HEK293 (cell line): ENCODE results near the gene TATDN2.

Experiments
- CTCF ChIA-PET: fragments of 350-600 bp; formaldehyde crosslinking; extraction: SDS; loops from one replicate; lab custom pipeline; 2021; ENCODE audit warnings: antibody characterized with exemption; lab: Yijun Ruan, JAX
- POLR2A ChIA-PET: fragments of 300-600 bp; formaldehyde crosslinking; extraction: SDS; loops from one replicate; lab custom pipeline; 2020; ENCODE audit warnings: antibody characterized with exemption, inconsistent platforms; lab: Yijun Ruan, JAX
- H3K27ac ChIP-seq: fragments of 200-500 bp; sonication (Bioruptor generic); 2 replicates; pipeline ENCODE4 v1.5.1; 2014; ENCODE audit warnings: low read depth, low read length, control low read depth, inconsistent platforms; ENCODE audit errors: extremely low read depth
- H3K36me3 ChIP-seq, 2 experiments: fragments of 200-500 bp in 1 of 2; sonication (Bioruptor generic) in 1 of 2; 1 replicate in 1 of 2; 2 replicates in 1 of 2; pipeline ENCODE4 v1.5.1; 2014 to 2017; ENCODE audit warnings: inconsistent platforms in 2 of 2, low read length in 2 of 2; ENCODE audit not compliant: control insufficient read depth in 2 of 2, insufficient read depth in 1 of 2
- H3K4me1 ChIP-seq: fragments of 200-500 bp; sonication (Bioruptor generic); 2 replicates; pipeline ENCODE4 v1.5.1; 2014; ENCODE audit warnings: mild to moderate bottlenecking, low read length, inconsistent platforms; ENCODE audit not compliant: control insufficient read depth, insufficient read depth
- H3K4me3 ChIP-seq: 2 replicates; pipeline ENCODE4 v1.5.1; 2011; ENCODE audit warnings: low read depth, mild to moderate bottlenecking, control low read depth, low read length, moderate library complexity
- H3K9me3 ChIP-seq: fragments of 200-500 bp; sonication (Bioruptor generic); 2 replicates; pipeline ENCODE4 v1.5.1; 2014; ENCODE audit warnings: low read depth, low read length, inconsistent platforms; ENCODE audit not compliant: control insufficient read depth, insufficient read depth
- BCL11B ChIP-seq: fragments of 450-650 bp; formaldehyde crosslinking; IDR thresholded peaks from 2 replicates; pipeline ENCODE4 v1.5.1; 2016; ENCODE audit warnings: low read depth, missing biosample characterization, missing genetic modification characterization
- FEZF1 ChIP-seq: fragments of 450-650 bp; formaldehyde crosslinking; IDR thresholded peaks from 2 replicates; pipeline ENCODE4 v1.5.1; 2016; ENCODE audit warnings: missing biosample characterization, missing genetic modification characterization
- GLI2 ChIP-seq: fragments of 450-650 bp; formaldehyde crosslinking; IDR thresholded peaks from 2 replicates; pipeline ENCODE4; 2017; ENCODE audit warnings: missing biosample characterization, missing genetic modification characterization, low read depth, borderline replicate concordance
- KLF10 ChIP-seq: fragments of 450-650 bp; IDR thresholded peaks from 2 replicates; pipeline ENCODE4 v1.5.1; 2018; ENCODE audit warnings: missing biosample characterization, mild to moderate bottlenecking, missing genetic modification characterization
- MEIS1 ChIP-seq: sonication (generic); formaldehyde crosslinking; IDR thresholded peaks from 2 replicates; pipeline ENCODE4 v1.8.1; 2022; ENCODE audit warnings: missing genetic modification reagents, mild to moderate bottlenecking, borderline replicate concordance
- REPIN1 ChIP-seq: fragments of 450-650 bp; formaldehyde crosslinking; IDR thresholded peaks from 2 replicates; pipeline ENCODE4 v1.5.1; 2017; ENCODE audit warnings: missing biosample characterization, missing genetic modification characterization, low read depth
- TRIM28 ChIP-seq: IDR thresholded peaks from 2 replicates; pipeline ENCODE4 v1.6.1; 2011; ENCODE audit warnings: low read length, control low read depth, borderline replicate concordance
- ZNF138 ChIP-seq: fragments of 450-650 bp; formaldehyde crosslinking; IDR thresholded peaks from 2 replicates; pipeline ENCODE4 v1.5.1; 2016; ENCODE audit warnings: missing biosample characterization, missing genetic modification characterization, borderline replicate concordance
- ZNF157 ChIP-seq: fragments of 450-650 bp; formaldehyde crosslinking; IDR thresholded peaks from 2 replicates; pipeline ENCODE4 v1.5.1; 2016; ENCODE audit warnings: missing biosample characterization, missing genetic modification characterization
- ZNF174 ChIP-seq: fragments of 450-650 bp; formaldehyde crosslinking; IDR thresholded peaks from 2 replicates; pipeline ENCODE4 v1.5.0; 2017; ENCODE audit warnings: missing biosample characterization, mild to moderate bottlenecking, missing genetic modification characterization
- ZNF184 ChIP-seq: fragments of 450-650 bp; IDR thresholded peaks from 2 replicates; pipeline ENCODE4 v1.5.1; 2018; ENCODE audit warnings: missing biosample characterization, mild to moderate bottlenecking, missing genetic modification characterization
- ZNF214 ChIP-seq: fragments of 450-650 bp; formaldehyde crosslinking; IDR thresholded peaks from 2 replicates; pipeline ENCODE4 v1.5.1; 2017; ENCODE audit warnings: missing biosample characterization, mild to moderate bottlenecking, missing genetic modification characterization, borderline replicate concordance
- ZNF24 ChIP-seq: fragments of 450-650 bp; formaldehyde crosslinking; IDR thresholded peaks from 2 replicates; pipeline ENCODE4 v1.5.1; 2016; ENCODE audit warnings: missing biosample characterization, missing genetic modification characterization
- ZNF354C ChIP-seq: fragments of 450-650 bp; formaldehyde crosslinking; IDR thresholded peaks from 2 replicates; pipeline ENCODE4 v1.5.1; 2016; ENCODE audit warnings: missing biosample characterization, missing genetic modification characterization, low read depth, borderline replicate concordance
- ZNF416 ChIP-seq: fragments of 450-650 bp; formaldehyde crosslinking; IDR thresholded peaks from 2 replicates; pipeline ENCODE4 v1.5.1; 2016; ENCODE audit warnings: missing biosample characterization, missing genetic modification characterization
- ZNF473 ChIP-seq: fragments of 450-650 bp; formaldehyde crosslinking; IDR thresholded peaks from 2 replicates; pipeline ENCODE4 v1.5.1; 2017; ENCODE audit warnings: missing biosample characterization, missing genetic modification characterization
- ZNF510 ChIP-seq: fragments of 450-650 bp; formaldehyde crosslinking; IDR thresholded peaks from 2 replicates; pipeline ENCODE4 v1.5.1; 2018; ENCODE audit warnings: mild to moderate bottlenecking, missing genetic modification characterization, missing biosample characterization; ENCODE audit not compliant: insufficient replicate concordance
- ZNF558 ChIP-seq: fragments of 450-650 bp; formaldehyde crosslinking; IDR thresholded peaks from 2 replicates; pipeline ENCODE4 v1.5.1; 2016; ENCODE audit warnings: missing biosample characterization, missing genetic modification characterization
- ZNF585B ChIP-seq: fragments of 450-650 bp; formaldehyde crosslinking; IDR thresholded peaks from 2 replicates; pipeline ENCODE4 v1.5.1; 2016; ENCODE audit warnings: missing biosample characterization, missing genetic modification characterization
- ZNF621 ChIP-seq: fragments of 450-650 bp; formaldehyde crosslinking; IDR thresholded peaks from 2 replicates; pipeline ENCODE4 v1.5.1; 2017; ENCODE audit warnings: missing biosample characterization, missing genetic modification characterization
- ZNF664 ChIP-seq: fragments of 450-650 bp; formaldehyde crosslinking; IDR thresholded peaks from 2 replicates; pipeline ENCODE4 v1.5.1; 2016; ENCODE audit warnings: missing biosample characterization, missing genetic modification characterization
- ZNF707 ChIP-seq: fragments of 450-650 bp; formaldehyde crosslinking; IDR thresholded peaks from 2 replicates; pipeline ENCODE4 v1.5.1; 2016; ENCODE audit warnings: missing biosample characterization, missing genetic modification characterization
- ZSCAN23 ChIP-seq: fragments of 450-650 bp; formaldehyde crosslinking; IDR thresholded peaks from 2 replicates; pipeline ENCODE4 v1.5.1; 2016; ENCODE audit warnings: missing biosample characterization, missing genetic modification characterization
- TF ChIP-seq, protein P1 (sequence below): IDR thresholded peaks from 2 replicates; pipeline ENCODE4 v1.6.1; 2011; ENCODE audit warnings: mild to moderate bottlenecking, low read depth, low read length, borderline replicate concordance
- TF ChIP-seq, protein P2 (sequence below): fragments of 450-650 bp; formaldehyde crosslinking; IDR thresholded peaks from 2 replicates; pipeline ENCODE4 v1.5.1; 2016; ENCODE audit warnings: missing biosample characterization, missing genetic modification characterization

Gene TATDN2

DNA sequence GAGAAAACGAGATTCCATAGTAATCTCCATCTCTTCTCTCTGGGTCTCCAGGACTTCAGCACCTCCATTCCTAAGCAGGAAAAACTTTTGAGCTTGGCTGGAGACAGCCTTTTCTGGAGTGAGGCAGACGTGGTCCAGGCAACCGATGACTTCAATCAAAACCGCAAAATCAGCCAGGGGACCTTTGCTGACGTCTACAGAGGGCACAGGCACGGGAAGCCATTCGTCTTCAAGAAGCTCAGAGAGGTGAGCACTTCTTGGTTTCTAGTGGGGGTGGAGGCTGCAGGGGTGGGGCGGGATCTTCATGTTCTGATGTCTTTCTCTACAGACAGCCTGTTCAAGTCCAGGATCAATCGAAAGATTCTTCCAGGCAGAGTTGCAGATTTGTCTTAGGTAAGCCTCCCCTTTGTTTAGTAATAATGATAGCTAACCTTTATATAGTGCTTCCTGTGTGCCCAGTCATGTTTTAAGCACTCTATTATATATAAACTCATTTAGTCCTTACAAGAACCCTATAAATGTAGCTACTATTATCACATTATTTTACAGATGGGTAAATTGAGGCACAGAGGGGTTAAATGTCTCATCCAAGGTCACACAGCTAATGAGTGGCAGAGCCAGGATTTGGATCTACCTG, 35.0 kb upstream of the TATDN2 start:
- no peak overlapping the region for H3K4me3 ChIP-seq
- ChIA-PET POLR2A (interaction anchor here (0.6 kb wide), 1 partner anchor 513 kb away, joined by 4 read pairs; no protein-coding TSS in a partner anchor), CTCF (interaction anchor here (0.5 kb wide), 1 partner anchor 500 kb away, joined by 3 read pairs; no protein-coding TSS in a partner anchor)
- peaks cover 0 to 10% of the 10 kb centered on the region in 2 experiments; a peak in 2 of 3 replicates for H3K36me3 ChIP-seq
- H3K4me1 ChIP-seq: no peaks in the 10 kb centered on the region
- TF ChIP-seq ZNF510 (tag by site-specific recombination) (no peak), ZNF138 (tag by site-specific recombination) (no peak), ZNF707 (no peak), MEIS1 (CRISPR knock-in tag) (no peak), ZNF157 (tag by site-specific recombination) (no peak), ZSCAN23 (tag by site-specific recombination) (no peak), REPIN1 (tag by site-specific recombination) (no peak), ZNF184 (tag by site-specific recombination) (no peak), BCL11B (tag by site-specific recombination) (no peak), FEZF1 (tag by site-specific recombination) (no peak), ZNF416 (tag by site-specific recombination) (no peak), ZNF585B (tag by site-specific recombination) (no peak), GLI2 (tag by site-specific recombination) (no peak), TRIM28 (no peak), ZNF473 (tag by site-specific recombination) (no peak), ZNF664 (no peak), ZNF174 (tag by site-specific recombination) (no peak), ZNF558 (tag by site-specific recombination) (no peak)
- TF ChIP-seq, protein P1, sequence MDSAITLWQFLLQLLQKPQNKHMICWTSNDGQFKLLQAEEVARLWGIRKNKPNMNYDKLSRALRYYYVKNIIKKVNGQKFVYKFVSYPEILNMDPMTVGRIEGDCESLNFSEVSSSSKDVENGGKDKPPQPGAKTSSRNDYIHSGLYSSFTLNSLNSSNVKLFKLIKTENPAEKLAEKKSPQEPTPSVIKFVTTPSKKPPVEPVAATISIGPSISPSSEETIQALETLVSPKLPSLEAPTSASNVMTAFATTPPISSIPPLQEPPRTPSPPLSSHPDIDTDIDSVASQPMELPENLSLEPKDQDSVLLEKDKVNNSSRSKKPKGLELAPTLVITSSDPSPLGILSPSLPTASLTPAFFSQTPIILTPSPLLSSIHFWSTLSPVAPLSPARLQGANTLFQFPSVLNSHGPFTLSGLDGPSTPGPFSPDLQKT: no peak
- H3K9me3 ChIP-seq: no peaks in the 10 kb centered on the region
- no peak overlapping the region for H3K27ac ChIP-seq

DNA sequence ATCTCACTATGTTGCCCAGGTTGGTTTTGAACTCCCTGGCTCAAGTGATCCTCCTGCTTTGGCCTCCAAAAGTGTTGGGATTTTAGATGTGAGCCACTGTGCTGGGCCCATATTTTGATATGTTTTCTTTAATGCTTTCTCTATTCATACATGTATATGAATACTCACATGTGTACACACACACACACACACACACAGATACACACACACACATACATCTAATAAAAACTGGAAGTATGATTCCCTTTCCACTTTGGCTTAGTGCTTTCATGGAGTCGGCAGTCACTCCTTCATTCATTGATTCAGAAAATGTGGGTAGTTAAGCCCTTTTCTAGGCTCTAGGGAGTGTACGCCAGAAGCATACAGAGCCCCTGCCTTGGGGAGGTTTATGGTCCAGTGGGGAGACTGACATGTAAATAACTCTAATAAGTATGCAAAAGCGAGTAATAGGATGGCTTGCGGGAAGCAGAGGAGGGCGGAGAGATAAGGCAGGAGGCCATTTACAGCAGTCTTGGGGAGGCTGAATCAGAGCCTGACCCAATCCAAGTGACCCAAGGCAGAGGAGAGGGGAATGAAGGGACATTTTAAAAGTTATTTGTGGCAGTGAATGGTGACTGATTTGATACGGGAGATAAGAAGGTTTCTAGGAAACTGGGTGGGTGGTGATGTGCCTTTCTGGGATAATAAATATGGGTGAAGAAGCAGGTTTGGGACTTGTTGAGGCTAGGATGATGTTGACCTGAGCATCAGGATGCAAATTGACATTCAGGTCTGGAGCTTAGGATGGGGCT, 32.5 kb upstream of the TATDN2 start:
- Histone ChIP-seq H3K4me1 (no peaks in the 10 kb centered on the region), H3K27ac (no peak overlapping the region), H3K4me3 (no peak overlapping the region), H3K36me3 (peaks cover 0 to 10% of the 10 kb centered on the region in 2 experiments; a peak in 2 of 3 replicates), H3K9me3 (no peaks in the 10 kb centered on the region)
- POLR2A ChIA-PET: no interaction called here
- TF ChIP-seq, protein P2, sequence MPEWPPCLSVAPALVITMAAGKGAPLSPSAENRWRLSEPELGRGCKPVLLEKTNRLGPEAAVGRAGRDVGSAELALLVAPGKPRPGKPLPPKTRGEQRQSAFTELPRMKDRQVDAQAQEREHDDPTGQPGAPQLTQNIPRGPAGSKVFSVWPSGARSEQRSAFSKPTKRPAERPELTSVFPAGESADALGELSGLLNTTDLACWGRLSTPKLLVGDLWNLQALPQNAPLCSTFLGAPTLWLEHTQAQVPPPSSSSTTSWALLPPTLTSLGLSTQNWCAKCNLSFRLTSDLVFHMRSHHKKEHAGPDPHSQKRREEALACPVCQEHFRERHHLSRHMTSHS (tag by site-specific recombination): no peak
- no peak for TF ChIP-seq ZNF354C (tag by site-specific recombination)
- no peak for TF ChIP-seq ZNF24
- TF ChIP-seq KLF10 (tag by site-specific recombination): no peak
- no peak for TF ChIP-seq ZNF621 (tag by site-specific recombination)
- no peak for TF ChIP-seq ZNF214
- CTCF ChIA-PET: interaction anchor here (0.7 kb wide), 1 partner anchor 197 kb away, joined by 3 read pairs; no protein-coding TSS in a partner anchor
